HepG2 (cell line): Measurements from ENCODE around the gene ODAM. TPM values are rescaled to one million over a fixed set of nuclear protein-coding genes. Genes with fewer than 3 reads are reported as not detected.

Experiments used
- EED ChIP-seq: sonication (generic); formaldehyde crosslinking; IDR thresholded peaks from 2 replicates; pipeline ENCODE4 v1.5.0; 2020; ENCODE audit warnings: mild to moderate bottlenecking, missing genetic modification reagents
- HMG20B ChIP-seq: conservative IDR thresholded peaks from 2 replicates; pipeline ENCODE4 v1.6.1; 2016; ENCODE audit warnings: missing genetic modification reagents, missing compliant biosample characterization
- IRF2 ChIP-seq: IDR thresholded peaks from 2 replicates; pipeline ENCODE4 v1.6.1; 2018; ENCODE audit warnings: missing genetic modification reagents, missing compliant biosample characterization
- KDM3A ChIP-seq: IDR thresholded peaks from 2 replicates; pipeline ENCODE4 v1.6.1; 2018; ENCODE audit warnings: low read depth, missing compliant biosample characterization
- RXRB ChIP-seq: IDR thresholded peaks from 2 replicates; pipeline ENCODE4 v1.6.1; 2016; ENCODE audit warnings: borderline replicate concordance, missing genetic modification reagents, missing compliant biosample characterization
- YEATS4 ChIP-seq: sonication (generic); formaldehyde crosslinking; IDR thresholded peaks from 2 replicates; pipeline ENCODE4 v1.4.0; 2020; ENCODE audit warnings: missing genetic modification reagents, borderline replicate concordance
- ZBED4 ChIP-seq: sonication (generic); formaldehyde crosslinking; IDR thresholded peaks from 2 replicates; pipeline ENCODE4 v1.4.0; 2020; ENCODE audit warnings: missing genetic modification reagents, borderline replicate concordance
- ZBTB25 ChIP-seq: IDR thresholded peaks from 2 replicates; pipeline ENCODE4 v1.6.1; 2018; ENCODE audit warnings: missing genetic modification reagents
- ZNF263 ChIP-seq: sonication (generic); formaldehyde crosslinking; IDR thresholded peaks from 2 replicates; pipeline ENCODE4 v1.4.0; 2020; ENCODE audit warnings: missing genetic modification reagents
- ZNF280B ChIP-seq: sonication (generic); formaldehyde crosslinking; IDR thresholded peaks from 2 replicates; pipeline ENCODE4 v1.5.0; 2020; ENCODE audit warnings: missing genetic modification reagents, mild to moderate bottlenecking, borderline replicate concordance
- ZNF296 ChIP-seq: sonication (generic); formaldehyde crosslinking; conservative IDR thresholded peaks from 2 replicates; pipeline ENCODE4 v1.5.0; 2020; ENCODE audit warnings: mild to moderate bottlenecking, missing genetic modification reagents
- ZNF781 ChIP-seq: sonication (generic); formaldehyde crosslinking; IDR thresholded peaks from 2 replicates; pipeline ENCODE4 v1.5.1; 2020; ENCODE audit warnings: borderline replicate concordance, mild to moderate bottlenecking, missing genetic modification reagents; ENCODE audit errors: not compliant biosample characterization
- polyA plus RNA-seq, 8 experiments: library from polyadenylated mRNA; depleted of rRNA in 3 of 8; stranded (reverse) in 7 of 8; unstranded in 1 of 8; fragments of >200 nt; fragmentation: Illumina TruSeq in 4 of 8; extraction: Trizol in 4 of 8; gene quantifications; 2 replicates each; pipeline versions ENCODE4 v1.2.1 to v1.2.3, GENCODE V29; 2011 to 2016; ENCODE audit warnings: low read depth in 4 of 8, missing spikeins in 1 of 8, mixed read lengths in 1 of 8; ENCODE audit not compliant: insufficient read depth in 1 of 8
- total RNA-seq, 5 experiments: library from RNA; depleted of rRNA; stranded (reverse); fragments of >200 nt; fragmentation: Illumina TruSeq; extraction: Trizol; gene quantifications; 2 replicates each; pipeline ENCODE4 v1.2.3, GENCODE V29; 2016; ENCODE audit warnings: low read depth in 1 of 5
- TF ChIP-seq, protein P1 (sequence below): sonication (generic); formaldehyde crosslinking; IDR thresholded peaks from 2 replicates; pipeline ENCODE4 v1.4.0; 2020; ENCODE audit warnings: missing genetic modification reagents, borderline replicate concordance
- TF ChIP-seq, protein P2 (sequence below): IDR thresholded peaks from 2 replicates; pipeline ENCODE4 v1.6.1; 2016; ENCODE audit warnings: missing compliant biosample characterization, missing genetic modification reagents, borderline replicate concordance
- TF ChIP-seq, protein P3 (sequence below): sonication (generic); formaldehyde crosslinking; IDR thresholded peaks from 2 replicates; pipeline ENCODE4 v1.4.0; 2020; ENCODE audit warnings: missing genetic modification reagents

ODAM gene
- total and polyA plus RNA-seq, 2 of the 13 experiments (the other 11 are each of a cell fraction or from before 2014, with no cell fraction given) = 94.6 to 115 TPM

GRCh38 chr4:70203601-70204000 lies 8.1 kb downstream of the ODAM start (continued):
- TF ChIP-seq ZNF781 (CRISPR knock-in tag) = no peak
- TF ChIP-seq, protein P1, sequence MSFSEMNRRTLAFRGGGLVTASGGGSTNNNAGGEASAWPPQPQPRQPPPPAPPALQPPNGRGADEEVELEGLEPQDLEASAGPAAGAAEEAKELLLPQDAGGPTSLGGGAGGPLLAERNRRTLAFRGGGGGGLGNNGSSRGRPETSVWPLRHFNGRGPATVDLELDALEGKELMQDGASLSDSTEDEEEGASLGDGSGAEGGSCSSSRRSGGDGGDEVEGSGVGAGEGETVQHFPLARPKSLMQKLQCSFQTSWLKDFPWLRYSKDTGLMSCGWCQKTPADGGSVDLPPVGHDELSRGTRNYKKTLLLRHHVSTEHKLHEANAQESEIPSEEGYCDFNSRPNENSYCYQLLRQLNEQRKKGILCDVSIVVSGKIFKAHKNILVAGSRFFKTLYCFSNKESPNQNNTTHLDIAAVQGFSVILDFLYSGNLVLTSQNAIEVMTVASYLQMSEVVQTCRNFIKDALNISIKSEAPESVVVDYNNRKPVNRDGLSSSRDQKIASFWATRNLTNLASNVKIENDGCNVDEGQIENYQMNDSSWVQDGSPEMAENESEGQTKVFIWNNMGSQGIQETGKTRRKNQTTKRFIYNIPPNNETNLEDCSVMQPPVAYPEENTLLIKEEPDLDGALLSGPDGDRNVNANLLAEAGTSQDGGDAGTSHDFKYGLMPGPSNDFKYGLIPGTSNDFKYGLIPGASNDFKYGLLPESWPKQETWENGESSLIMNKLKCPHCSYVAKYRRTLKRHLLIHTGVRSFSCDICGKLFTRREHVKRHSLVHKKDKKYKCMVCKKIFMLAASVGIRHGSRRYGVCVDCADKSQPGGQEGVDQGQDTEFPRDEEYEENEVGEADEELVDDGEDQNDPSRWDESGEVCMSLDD (CRISPR knock-in tag) = no peak
- TF ChIP-seq, protein P2, sequence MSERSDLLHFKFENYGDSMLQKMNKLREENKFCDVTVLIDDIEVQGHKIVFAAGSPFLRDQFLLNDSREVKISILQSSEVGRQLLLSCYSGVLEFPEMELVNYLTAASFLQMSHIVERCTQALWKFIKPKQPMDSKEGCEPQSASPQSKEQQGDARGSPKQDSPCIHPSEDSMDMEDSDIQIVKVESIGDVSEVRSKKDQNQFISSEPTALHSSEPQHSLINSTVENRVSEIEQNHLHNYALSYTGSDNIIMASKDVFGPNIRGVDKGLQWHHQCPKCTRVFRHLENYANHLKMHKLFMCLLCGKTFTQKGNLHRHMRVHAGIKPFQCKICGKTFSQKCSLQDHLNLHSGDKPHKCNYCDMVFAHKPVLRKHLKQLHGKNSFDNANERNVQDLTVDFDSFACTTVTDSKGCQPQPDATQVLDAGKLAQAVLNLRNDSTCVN (CRISPR knock-in tag) = no peak
- TF ChIP-seq, protein P3, sequence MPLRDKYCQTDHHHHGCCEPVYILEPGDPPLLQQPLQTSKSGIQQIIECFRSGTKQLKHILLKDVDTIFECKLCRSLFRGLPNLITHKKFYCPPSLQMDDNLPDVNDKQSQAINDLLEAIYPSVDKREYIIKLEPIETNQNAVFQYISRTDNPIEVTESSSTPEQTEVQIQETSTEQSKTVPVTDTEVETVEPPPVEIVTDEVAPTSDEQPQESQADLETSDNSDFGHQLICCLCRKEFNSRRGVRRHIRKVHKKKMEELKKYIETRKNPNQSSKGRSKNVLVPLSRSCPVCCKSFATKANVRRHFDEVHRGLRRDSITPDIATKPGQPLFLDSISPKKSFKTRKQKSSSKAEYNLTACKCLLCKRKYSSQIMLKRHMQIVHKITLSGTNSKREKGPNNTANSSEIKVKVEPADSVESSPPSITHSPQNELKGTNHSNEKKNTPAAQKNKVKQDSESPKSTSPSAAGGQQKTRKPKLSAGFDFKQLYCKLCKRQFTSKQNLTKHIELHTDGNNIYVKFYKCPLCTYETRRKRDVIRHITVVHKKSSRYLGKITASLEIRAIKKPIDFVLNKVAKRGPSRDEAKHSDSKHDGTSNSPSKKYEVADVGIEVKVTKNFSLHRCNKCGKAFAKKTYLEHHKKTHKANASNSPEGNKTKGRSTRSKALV (CRISPR knock-in tag) = no peak
- TF ChIP-seq ZNF263 (CRISPR knock-in tag) = no peak
- TF ChIP-seq RXRB (CRISPR knock-in tag) = peak; percentile 9; the same call in 1 of the 2 replicates
- no peak for TF ChIP-seq YEATS4
- no peak for TF ChIP-seq KDM3A (CRISPR knock-in tag)
- no peak for TF ChIP-seq ZBED4 (CRISPR knock-in tag)
- TF ChIP-seq IRF2 (CRISPR knock-in tag) = no peak
- TF ChIP-seq HMG20B (CRISPR knock-in tag) = no peak
- no peak for TF ChIP-seq ZBTB25 (CRISPR knock-in tag)
- no peak for TF ChIP-seq ZNF280B (CRISPR knock-in tag)
- TF ChIP-seq EED = no peak
- TF ChIP-seq ZNF296 = no peak
